Lower leg skin (tissue), 3 donors: ENCODE data around the gene LCE1B.

Experiments
- POLR2A ChIP-seq, 2 donors: fragments of 450-650 bp; IDR thresholded peaks; one replicate each; pipeline ENCODE4 v1.6.1; 2016 to 2017; ENCODE audit warnings: antibody characterized with exemption in 2 of 2, mild to moderate bottlenecking in 1 of 2, moderate library complexity in 1 of 2
- TF ChIP-seq, protein P1 (sequence below), 3 donors: fragments of 450-650 bp; IDR thresholded peaks; one replicate each; pipeline ENCODE4 v1.5.1; 2016; ENCODE audit warnings: antibody characterized with exemption in 3 of 3, mild to moderate bottlenecking in 3 of 3, moderate library complexity in 2 of 3

- TF ChIP-seq, protein P1, sequence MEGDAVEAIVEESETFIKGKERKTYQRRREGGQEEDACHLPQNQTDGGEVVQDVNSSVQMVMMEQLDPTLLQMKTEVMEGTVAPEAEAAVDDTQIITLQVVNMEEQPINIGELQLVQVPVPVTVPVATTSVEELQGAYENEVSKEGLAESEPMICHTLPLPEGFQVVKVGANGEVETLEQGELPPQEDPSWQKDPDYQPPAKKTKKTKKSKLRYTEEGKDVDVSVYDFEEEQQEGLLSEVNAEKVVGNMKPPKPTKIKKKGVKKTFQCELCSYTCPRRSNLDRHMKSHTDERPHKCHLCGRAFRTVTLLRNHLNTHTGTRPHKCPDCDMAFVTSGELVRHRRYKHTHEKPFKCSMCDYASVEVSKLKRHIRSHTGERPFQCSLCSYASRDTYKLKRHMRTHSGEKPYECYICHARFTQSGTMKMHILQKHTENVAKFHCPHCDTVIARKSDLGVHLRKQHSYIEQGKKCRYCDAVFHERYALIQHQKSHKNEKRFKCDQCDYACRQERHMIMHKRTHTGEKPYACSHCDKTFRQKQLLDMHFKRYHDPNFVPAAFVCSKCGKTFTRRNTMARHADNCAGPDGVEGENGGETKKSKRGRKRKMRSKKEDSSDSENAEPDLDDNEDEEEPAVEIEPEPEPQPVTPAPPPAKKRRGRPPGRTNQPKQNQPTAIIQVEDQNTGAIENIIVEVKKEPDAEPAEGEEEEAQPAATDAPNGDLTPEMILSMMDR (IDR thresholded peaks at IDR 0.05), result no peak
- TF ChIP-seq POLR2A (IDR thresholded peaks at IDR 0.05), result no peak
Observed at GRCh38 chr1:152786077-152786476, 25.7 kb upstream of the LCE1B start, which contains the start of gene LCE1E.
